Activated T-cell treated with anti-CD3 and anti-CD28 coated beads, Interleukin-2, amount 50 U/mL, for 48 hours (primary cell): ENCODE results near the gene CTRL.
A peak's percentile ranks its signal among the peaks of the same experiment; 100 is the strongest.

ENCODE experiments used
- DNase-seq, 2 experiments: peaks; one replicate each; pipeline ENCODE4 v3.0.0-alpha.2; 2020

The CTRL gene

DNA sequence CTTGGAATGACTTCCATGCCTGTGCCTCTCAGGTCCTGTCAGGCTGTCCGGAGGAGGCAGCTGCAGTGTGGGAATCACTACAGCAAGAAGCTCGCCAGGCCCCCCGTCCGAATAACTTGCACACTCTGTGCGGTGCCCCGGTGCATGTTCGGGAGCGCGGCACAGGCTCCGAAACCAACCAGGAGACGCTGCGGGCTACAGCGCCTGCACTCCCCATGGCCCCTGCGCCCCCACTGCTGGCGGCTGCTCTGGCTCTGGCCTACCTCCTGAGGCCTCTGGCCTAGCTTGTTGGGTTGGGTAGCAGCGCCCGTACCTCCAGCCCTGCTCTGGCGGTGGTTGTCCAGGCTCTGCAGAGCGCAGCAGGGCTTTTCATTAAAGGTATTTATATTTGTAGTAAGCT is 45.7 kb downstream of the CTRL start:
- no peak for DNase-seq

DNA sequence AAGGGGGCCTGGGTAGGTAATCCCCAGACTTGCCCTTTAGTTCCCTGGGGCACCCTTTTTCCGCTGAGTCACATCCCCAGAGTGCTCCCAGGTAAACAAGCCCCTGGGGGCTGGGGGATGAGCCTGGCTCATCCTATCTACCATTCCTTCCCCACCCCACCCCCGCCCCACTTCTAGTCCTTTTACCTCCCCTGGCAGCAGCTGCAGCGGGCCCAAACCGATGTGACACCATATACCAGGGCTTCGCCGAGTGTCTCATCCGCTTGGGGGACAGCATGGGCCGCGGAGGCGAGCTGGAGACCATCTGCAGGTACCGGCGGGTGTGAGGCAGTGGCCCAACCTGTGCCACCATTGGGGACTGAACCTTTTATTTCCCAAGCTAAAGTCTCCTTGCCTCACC is 46.1 kb downstream of the CTRL start:
- DNase-seq = no peak

DNA sequence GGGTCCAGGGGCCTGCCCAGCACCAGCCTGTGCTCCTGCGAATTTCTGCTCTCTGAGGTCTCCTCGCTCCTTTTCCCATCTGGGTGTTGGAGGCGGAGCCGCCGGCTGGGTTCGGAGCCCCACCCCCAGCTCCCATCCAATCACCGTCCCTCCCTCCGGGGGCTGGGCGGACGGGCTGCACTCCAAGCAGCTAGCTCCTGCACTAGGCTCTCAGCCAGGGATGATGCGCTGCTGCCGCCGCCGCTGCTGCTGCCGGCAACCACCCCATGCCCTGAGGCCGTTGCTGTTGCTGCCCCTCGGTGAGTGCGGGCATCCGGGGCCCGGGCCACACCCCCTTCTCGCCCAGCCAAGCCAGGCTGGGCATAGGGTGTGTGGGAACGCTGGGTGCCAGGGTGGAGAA is 47.0 kb downstream of the CTRL start, which contains the start of gene NRN1L:
Gene NRN1L, plus strand, starts transcription at position 202 of the 400 bp plus-strand sequence. Its CDS starts 19 bp downstream, at position 221.
- no peak for DNase-seq

DNA sequence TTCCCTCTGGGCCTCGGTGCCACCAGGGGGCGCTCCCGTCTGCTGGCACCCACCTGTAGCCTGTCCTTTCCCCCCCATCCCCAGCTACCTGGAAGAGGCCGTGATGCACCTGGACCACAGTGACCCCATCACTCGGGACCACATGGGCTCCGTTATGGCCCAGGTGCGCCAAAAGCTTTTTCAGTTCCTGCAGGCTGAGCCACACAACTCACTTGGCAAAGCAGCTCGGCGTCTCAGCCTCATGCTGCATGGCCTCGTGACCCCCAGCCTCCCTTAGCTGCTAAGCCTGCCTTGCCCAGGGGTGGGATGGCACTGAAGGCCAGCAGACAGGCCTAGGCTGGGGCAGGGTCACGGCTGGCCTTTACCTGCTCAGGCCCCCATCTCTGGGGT is 47.8 kb downstream of the CTRL start:
- DNase-seq = peak; percentile 80 to 83

DNA sequence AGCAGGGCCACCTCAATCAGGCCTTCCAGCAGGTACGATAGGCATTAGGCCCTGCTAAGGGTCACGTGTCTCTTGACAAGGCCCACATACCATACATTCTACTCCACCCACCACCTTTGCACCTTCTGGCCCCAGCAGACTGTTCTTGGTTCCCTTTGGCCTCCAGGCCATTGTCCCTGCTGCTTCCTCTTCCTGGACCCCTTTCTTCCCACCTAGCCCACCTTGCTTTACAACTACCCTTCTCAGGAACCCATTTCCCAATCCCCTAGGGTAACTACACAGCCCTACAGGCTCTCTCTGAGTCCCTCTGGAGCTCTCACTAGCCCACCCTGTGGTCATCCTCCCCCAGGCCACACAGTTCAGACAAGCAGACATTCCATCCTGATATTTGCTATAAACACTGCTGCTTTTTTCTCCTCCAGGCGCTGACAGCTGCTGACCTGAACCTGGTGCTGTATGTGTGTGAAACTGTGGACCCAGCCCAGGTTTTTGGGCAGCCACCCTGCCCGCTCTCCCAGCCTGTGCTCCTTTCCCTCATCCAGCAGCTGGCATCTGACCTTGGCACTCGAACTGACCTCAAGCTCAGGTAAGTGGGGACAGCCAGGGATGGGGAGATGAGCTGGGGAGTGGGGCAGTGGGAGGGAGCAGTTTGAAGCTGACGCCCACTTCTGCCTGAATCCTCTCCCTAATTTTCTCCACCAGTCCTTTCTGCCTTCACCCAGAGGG is 48.4 kb downstream of the CTRL start:
- DNase-seq = no peak

DNA sequence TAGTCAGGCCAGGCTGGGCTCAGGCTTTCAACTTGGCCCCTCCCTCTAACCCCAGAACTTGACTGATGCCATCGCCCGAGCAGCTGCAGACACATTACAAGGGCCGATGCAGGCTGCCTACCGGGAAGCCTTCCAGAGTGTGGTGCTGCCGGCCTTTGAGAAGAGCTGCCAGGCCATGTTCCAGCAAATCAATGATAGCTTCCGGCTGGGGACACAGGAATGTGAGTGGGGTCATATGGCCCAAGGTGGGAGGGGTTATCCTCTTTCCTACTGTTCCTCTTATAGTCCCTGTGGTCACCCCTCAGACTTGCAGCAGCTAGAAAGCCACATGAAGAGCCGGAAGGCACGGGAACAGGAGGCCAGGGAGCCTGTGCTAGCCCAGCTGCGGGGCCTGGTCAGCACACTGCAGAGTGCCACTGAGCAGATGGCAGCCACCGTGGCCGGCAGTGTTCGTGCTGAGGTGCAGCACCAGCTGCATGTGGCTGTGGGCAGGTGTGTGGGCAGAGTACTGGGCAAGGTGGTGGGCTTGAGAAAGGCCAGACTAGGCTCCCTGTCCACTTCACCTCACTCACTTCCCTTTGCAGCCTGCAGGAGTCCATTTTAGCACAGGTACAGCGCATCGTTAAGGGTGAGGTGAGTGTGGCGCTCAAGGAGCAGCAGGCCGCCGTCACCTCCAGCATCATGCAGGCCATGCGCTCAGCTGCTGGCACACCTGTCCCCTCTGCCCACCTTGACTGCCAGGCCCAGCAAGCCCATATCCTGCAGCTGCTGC is 49.1 kb downstream of the CTRL start:
- DNase-seq = no peak

DNA sequence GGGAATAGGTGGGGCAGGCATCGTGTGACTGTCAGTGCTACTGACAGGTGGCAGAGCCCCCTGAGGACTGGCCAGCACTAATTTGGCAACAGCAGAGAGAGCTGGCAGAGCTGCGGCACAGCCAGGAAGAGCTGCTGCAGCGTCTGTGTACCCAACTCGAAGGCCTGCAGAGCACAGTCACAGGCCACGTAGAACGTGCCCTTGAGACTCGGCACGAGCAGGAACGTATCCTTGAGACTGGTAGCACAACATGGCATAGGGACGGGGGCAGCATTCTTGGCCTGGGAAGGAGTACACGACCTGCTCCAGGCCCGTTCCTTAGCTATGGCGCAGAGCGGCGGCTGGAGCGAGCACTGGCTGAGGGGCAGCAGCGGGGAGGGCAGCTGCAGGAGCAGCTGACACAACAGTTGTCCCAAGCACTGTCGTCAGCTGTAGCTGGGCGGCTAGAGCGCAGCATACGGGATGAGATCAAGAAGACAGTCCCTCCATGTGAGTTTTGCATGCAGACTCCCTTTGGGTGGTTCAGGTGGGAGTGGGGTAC is 50.0 kb downstream of the CTRL start:
- DNase-seq = no peak

DNA sequence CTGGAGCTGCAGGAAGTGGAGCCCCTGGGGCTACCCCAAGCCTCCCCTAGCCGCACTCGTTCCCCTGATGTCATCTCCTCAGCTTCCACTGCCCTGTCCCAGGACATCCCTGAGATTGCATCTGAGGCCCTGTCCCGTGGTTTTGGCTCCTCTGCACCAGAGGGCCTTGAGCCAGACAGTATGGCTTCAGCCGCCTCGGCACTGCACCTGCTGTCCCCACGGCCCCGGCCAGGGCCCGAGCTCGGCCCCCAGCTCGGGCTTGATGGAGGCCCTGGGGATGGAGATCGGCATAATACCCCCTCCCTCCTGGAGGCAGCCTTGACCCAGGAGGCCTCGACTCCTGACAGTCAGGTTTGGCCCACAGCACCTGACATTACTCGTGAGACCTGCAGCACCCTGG is 51.1 kb downstream of the CTRL start:
- DNase-seq = no peak

DNA sequence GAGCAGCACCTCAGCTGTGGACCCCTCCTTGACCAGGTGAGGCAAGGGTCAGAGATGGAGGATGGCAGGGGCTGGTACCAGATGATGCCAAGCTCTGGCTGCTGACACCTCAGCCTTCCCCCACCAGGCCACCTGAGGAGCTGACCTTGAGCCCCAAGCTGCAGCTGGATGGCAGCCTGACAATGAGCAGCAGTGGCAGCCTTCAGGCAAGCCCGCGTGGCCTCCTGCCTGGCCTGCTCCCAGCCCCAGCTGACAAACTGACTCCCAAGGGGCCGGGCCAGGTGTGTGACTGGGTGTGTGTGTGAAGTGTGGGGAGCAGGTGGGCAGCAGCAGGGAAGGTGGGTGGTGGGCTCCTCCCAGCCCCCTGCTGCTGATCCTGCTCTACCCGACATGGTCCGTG is 51.7 kb downstream of the CTRL start:
- DNase-seq = no peak
